ENCODE results near the gene RANBP17. TPM values are rescaled to one million over a fixed set of nuclear protein-coding genes. Genes with fewer than 3 reads are reported as not detected.

RANBP17 gene
- total and polyA plus RNA-seq, 2 donors (not counting 1 experiment from before 2014, with no cell fraction given), result 3.1 to 3.5 TPM

DNA sequence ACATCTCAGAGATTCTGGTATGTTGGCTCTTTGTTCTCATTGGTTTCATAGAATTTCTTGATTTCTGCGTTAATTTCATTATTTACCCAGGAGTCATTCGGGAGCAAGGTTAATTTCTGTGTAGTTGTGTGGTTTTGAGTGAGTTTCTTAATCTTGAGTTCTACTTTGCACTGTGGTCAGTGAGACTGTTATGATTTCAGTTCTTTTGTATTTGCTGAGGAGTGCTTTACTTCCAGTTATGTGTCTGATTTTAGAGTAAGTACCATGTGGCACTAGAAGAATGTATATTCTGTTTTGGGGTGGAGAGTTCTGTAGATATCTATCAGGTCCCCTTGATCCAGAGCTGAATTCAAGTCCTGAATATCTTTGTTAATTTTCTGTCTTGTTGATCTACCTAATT is 12.2 kb downstream of the RANBP17 start:
- no peaks in the 10 kb centered on the region for H3K27me3 ChIP-seq (ENCODE audit: control insufficient read depth, insufficient read depth, low read length)
- H3K27ac ChIP-seq (ENCODE audit: insufficient read depth, low read length), result no peak overlapping the region
- no peak overlapping the region for H3K9ac ChIP-seq (ENCODE audit: insufficient read depth, low read length)
- H4K20me1 ChIP-seq (ENCODE audit: control insufficient read depth, extremely low read depth, insufficient read depth, low read length), result no peaks in the 10 kb centered on the region
- TF ChIP-seq, protein P1, sequence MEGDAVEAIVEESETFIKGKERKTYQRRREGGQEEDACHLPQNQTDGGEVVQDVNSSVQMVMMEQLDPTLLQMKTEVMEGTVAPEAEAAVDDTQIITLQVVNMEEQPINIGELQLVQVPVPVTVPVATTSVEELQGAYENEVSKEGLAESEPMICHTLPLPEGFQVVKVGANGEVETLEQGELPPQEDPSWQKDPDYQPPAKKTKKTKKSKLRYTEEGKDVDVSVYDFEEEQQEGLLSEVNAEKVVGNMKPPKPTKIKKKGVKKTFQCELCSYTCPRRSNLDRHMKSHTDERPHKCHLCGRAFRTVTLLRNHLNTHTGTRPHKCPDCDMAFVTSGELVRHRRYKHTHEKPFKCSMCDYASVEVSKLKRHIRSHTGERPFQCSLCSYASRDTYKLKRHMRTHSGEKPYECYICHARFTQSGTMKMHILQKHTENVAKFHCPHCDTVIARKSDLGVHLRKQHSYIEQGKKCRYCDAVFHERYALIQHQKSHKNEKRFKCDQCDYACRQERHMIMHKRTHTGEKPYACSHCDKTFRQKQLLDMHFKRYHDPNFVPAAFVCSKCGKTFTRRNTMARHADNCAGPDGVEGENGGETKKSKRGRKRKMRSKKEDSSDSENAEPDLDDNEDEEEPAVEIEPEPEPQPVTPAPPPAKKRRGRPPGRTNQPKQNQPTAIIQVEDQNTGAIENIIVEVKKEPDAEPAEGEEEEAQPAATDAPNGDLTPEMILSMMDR (conservative IDR thresholded peaks at IDR 0.05 in 1 of 2, IDR thresholded peaks at IDR 0.05 in 1 of 2; ENCODE audit: low read depth in 1 of 2, low read length in 2 of 2), result no peak
- TF ChIP-seq EZH2 (IDR thresholded peaks at IDR 0.05; ENCODE audit: low read length, missing control alignments), result no peak
- H3K9me3 ChIP-seq (ENCODE audit: control insufficient read depth, insufficient read depth, low read depth, low read length), result no peaks in the 10 kb centered on the region
- no peak overlapping the region for H3K4me3 ChIP-seq (replicated peaks in 1 of 4; ENCODE audit: control extremely low read depth in 1 of 4, insufficient read depth in 1 of 4, low read depth in 3 of 4, low read length in 4 of 4)
- H3K79me2 ChIP-seq (ENCODE audit: control insufficient read depth, insufficient read depth, low read length), result no peaks in the 10 kb centered on the region
- no peaks in the 10 kb centered on the region for H3K4me1 ChIP-seq (ENCODE audit: control insufficient read depth, extremely low read depth, insufficient read depth, low read length)
- no peak overlapping the region for H3K4me2 ChIP-seq (ENCODE audit: extremely low read depth, insufficient read depth, low read length)
- DNase-seq (ENCODE audit: low read depth in 2 of 2), result no peak
- no peak overlapping the region for H2AFZ ChIP-seq (ENCODE audit: low read length)
- no peaks in the 10 kb centered on the region for H3K36me3 ChIP-seq (ENCODE audit: control insufficient read depth, insufficient read depth, low read length)

DNA sequence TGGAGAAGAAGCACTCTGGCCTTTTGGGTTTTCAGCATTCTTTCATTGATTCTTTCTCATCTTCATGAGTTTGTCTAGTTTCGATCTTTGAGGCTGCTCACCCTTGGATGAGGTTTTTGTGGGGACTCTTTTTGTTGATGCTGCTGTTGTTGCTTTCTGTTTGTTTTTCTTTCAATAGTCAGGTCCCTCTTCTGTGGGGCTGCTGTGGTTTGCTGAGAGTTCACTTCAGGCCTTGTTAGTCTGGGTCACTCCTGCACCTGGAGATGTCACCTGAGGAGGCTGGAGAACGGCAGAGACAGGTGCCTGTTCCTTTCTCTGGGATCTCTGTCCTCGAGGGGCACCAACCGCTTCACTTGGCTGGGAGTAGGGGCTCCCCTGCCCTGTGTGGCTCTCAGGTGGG is 14.0 kb downstream of the RANBP17 start:
- Histone ChIP-seq H3K4me3 (replicated peaks in 1 of 4; ENCODE audit: control extremely low read depth in 1 of 4, insufficient read depth in 1 of 4, low read depth in 3 of 4, low read length in 4 of 4) (no peak overlapping the region), H3K27ac (ENCODE audit: insufficient read depth, low read length) (no peak overlapping the region), H4K20me1 (ENCODE audit: control insufficient read depth, extremely low read depth, insufficient read depth, low read length) (no peaks in the 10 kb centered on the region), H3K36me3 (ENCODE audit: control insufficient read depth, insufficient read depth, low read length) (no peaks in the 10 kb centered on the region), H2AFZ (ENCODE audit: low read length) (no peak overlapping the region), H3K9me3 (ENCODE audit: control insufficient read depth, insufficient read depth, low read depth, low read length) (no peaks in the 10 kb centered on the region), H3K9ac (ENCODE audit: insufficient read depth, low read length) (no peak overlapping the region), H3K79me2 (ENCODE audit: control insufficient read depth, insufficient read depth, low read length) (no peaks in the 10 kb centered on the region), H3K4me1 (ENCODE audit: control insufficient read depth, extremely low read depth, insufficient read depth, low read length) (no peaks in the 10 kb centered on the region), H3K4me2 (ENCODE audit: extremely low read depth, insufficient read depth, low read length) (no peak overlapping the region), H3K27me3 (ENCODE audit: control insufficient read depth, insufficient read depth, low read length) (no peaks in the 10 kb centered on the region)
- no peak for DNase-seq (ENCODE audit: low read depth in 2 of 2)
- TF ChIP-seq EZH2 (IDR thresholded peaks at IDR 0.05; ENCODE audit: low read length, missing control alignments), result no peak
- TF ChIP-seq, protein P1 (conservative IDR thresholded peaks at IDR 0.05 in 1 of 2, IDR thresholded peaks at IDR 0.05 in 1 of 2; ENCODE audit: low read depth in 1 of 2, low read length in 2 of 2), result no peak

DNA sequence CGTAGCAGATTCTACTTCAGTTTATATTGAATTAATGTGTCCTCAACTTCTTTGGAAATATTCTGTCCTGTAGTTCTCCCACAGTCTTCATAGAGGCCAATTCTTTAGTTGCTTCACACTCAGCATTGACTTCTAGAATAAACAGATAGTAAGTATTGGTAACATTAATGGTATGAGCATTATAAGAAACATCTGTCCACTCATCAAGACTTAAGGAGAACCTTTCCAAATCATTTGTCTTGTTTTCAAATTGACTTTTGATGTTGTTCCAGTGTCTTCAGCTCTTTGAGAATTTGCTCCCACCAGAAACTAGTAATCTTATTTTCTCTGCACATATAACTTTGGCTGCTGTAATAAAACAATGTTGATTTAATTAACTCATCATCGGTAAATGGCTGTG is 18.3 kb downstream of the RANBP17 start:
- H3K9me3 ChIP-seq (ENCODE audit: control insufficient read depth, insufficient read depth, low read depth, low read length), result no peaks in the 10 kb centered on the region
- TF ChIP-seq, protein P1 (conservative IDR thresholded peaks at IDR 0.05 in 1 of 2, IDR thresholded peaks at IDR 0.05 in 1 of 2; ENCODE audit: low read depth in 1 of 2, low read length in 2 of 2), result no peak
- no peak for TF ChIP-seq EZH2 (IDR thresholded peaks at IDR 0.05; ENCODE audit: low read length, missing control alignments)
- H3K27me3 ChIP-seq (ENCODE audit: control insufficient read depth, insufficient read depth, low read length), result no peaks in the 10 kb centered on the region
- H4K20me1 ChIP-seq (ENCODE audit: control insufficient read depth, extremely low read depth, insufficient read depth, low read length), result no peaks in the 10 kb centered on the region
- H3K79me2 ChIP-seq (ENCODE audit: control insufficient read depth, insufficient read depth, low read length), result no peaks in the 10 kb centered on the region
- H3K36me3 ChIP-seq (ENCODE audit: control insufficient read depth, insufficient read depth, low read length), result no peaks in the 10 kb centered on the region
- no peak overlapping the region for H3K4me2 ChIP-seq (ENCODE audit: extremely low read depth, insufficient read depth, low read length)
- H3K4me1 ChIP-seq (ENCODE audit: control insufficient read depth, extremely low read depth, insufficient read depth, low read length), result no peaks in the 10 kb centered on the region
- H3K27ac ChIP-seq (ENCODE audit: insufficient read depth, low read length), result no peak overlapping the region
- H3K4me3 ChIP-seq (replicated peaks in 1 of 4; ENCODE audit: control extremely low read depth in 1 of 4, insufficient read depth in 1 of 4, low read depth in 3 of 4, low read length in 4 of 4), result no peak overlapping the region
- DNase-seq (ENCODE audit: low read depth in 2 of 2), result peak in 1 of 2 donors; percentile 58
- H2AFZ ChIP-seq (ENCODE audit: low read length), result no peak overlapping the region
- no peak overlapping the region for H3K9ac ChIP-seq (ENCODE audit: insufficient read depth, low read length)

All from fibroblast of lung (primary cell).